ENCODE data around the gene CAPZA2. TPM values are rescaled to one million over a fixed set of nuclear protein-coding genes. Genes with fewer than 3 reads are reported as not detected.
A peak's percentile ranks its signal among the peaks of the same experiment; 100 is the strongest.

CAPZA2 gene
- total RNA-seq, 1 experiment from 2014 or later = 57.7 TPM

DNA sequence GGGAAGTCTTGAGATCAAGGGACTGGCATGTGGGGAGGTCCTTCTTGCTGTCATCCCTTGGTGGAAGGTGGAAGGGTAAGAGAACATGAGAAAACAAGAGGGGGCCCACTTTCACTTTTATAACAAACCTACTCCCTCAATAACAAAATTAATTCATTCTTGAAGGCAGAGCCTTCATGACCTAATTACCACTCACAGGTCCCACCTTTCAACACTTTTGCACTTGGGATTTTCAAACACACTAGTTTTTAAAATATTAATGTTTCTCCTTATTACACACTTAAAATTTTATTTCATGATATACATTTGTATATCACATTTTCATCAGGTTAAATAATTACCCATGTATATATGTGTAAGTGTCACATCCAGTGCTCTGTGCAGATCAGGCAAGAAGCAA lies 93.0 kb downstream of the CAPZA2 start:
- Histone ChIP-seq H3K4me2 (ENCODE audit: low read length) (peak overlapping the region; percentile 88), H3K27ac (ENCODE audit: low read length) (no peak overlapping the region), H3K27me3 (ENCODE audit: low read length) (no peaks in the 10 kb centered on the region), H3F3A (ENCODE audit: low read length, unreplicated experiment) (no peaks in the 10 kb centered on the region), H4K20me1 (ENCODE audit: low read length) (no peaks in the 10 kb centered on the region), H3K79me2 (ENCODE audit: low read length) (peaks cover 64% of the 10 kb centered on the region), H3K4me1 (ENCODE audit: insufficient read depth, low read length) (peaks cover 28% of the 10 kb centered on the region), H3K9ac (ENCODE audit: low read length) (peak overlapping the region; percentile 92; the same call in 1 of the 2 replicates), H2AFZ (ENCODE audit: low read length) (no peak overlapping the region), H3K9me2 (replicated peaks; ENCODE audit: low read length) (no peaks in the 10 kb centered on the region), H3K4me3 (ENCODE audit: low read length) (peak overlapping the region; percentile 76), H3K36me3 (ENCODE audit: low read depth, low read length) (no peaks in the 10 kb centered on the region), H3K9me3 (ENCODE audit: low read length) (no peaks in the 10 kb centered on the region)
- POLR2A ChIA-PET (ENCODE audit: unreplicated experiment) = no interaction called here
- no peak for ATAC-seq
- BruUV-seq (replicated peaks) = no TSS peak
- intact Hi-C loops (cut with micrococcal nuclease) = no loop called here
- no peak for DNase-seq
- TF ChIP-seq CTCF (conservative IDR thresholded peaks at IDR 0.05; ENCODE audit: low read depth, low read length) (no peak), EZH2 (IDR thresholded peaks at IDR 0.05; ENCODE audit: low read length, unreplicated experiment) (no peak), EZH2phosphoT487 (IDR thresholded peaks at IDR 0.05; ENCODE audit: borderline replicate concordance, low read length) (no peak)
- CTCF ChIA-PET = no interaction called here

DNA sequence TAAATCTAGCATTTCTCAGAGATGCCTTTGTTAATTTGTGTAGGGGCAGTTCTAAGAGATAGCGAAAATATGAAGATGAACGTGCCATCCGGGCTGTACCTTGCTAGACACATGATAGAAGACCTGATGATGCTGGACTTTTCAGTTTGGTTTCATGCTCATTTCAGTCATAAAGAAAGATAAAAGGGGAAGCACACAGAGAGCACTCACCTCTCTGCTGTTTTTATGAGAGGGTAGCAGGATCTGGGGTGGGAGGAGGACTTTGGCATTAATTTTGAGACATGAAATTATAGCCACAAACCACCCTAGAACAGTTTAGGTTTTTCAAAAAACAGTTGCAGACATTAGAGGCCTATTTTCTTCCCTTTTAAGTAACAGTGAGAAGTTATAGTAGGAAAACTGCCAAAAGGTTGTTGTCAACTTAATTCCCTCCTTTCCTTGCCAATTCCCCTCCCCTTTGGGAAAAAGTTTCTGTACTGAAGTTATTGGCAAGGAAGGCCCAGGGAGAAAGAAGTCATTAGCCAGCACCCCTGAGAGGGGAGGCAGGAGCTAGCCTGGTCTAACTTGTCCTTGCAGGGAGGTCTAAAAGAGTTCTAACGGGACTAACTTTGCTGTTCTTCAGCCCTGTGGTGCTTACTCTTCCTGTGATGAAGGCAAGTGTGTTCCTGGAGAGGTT lies 93.6 kb downstream of the CAPZA2 start:
- peak overlapping the region; percentile 88 for H3K4me2 ChIP-seq (ENCODE audit: low read length)
- DNase-seq (no peak), ATAC-seq (no peak)
- TF ChIP-seq EZH2 (IDR thresholded peaks at IDR 0.05; ENCODE audit: low read length, unreplicated experiment) (no peak), EZH2phosphoT487 (IDR thresholded peaks at IDR 0.05; ENCODE audit: borderline replicate concordance, low read length) (no peak), CTCF (conservative IDR thresholded peaks at IDR 0.05; ENCODE audit: low read depth, low read length) (no peak)
- no peaks in the 10 kb centered on the region for H3F3A ChIP-seq (ENCODE audit: low read length, unreplicated experiment)
- no peaks in the 10 kb centered on the region for H3K9me2 ChIP-seq (replicated peaks; ENCODE audit: low read length)
- no peak overlapping the region for H3K9ac ChIP-seq (ENCODE audit: low read length)
- BruUV-seq (replicated peaks) = no TSS peak
- H3K27me3 ChIP-seq (ENCODE audit: low read length) = no peaks in the 10 kb centered on the region
- intact Hi-C loops (cut with micrococcal nuclease) = no loop called here
- no peaks in the 10 kb centered on the region for H4K20me1 ChIP-seq (ENCODE audit: low read length)
- peaks cover 28% of the 10 kb centered on the region for H3K4me1 ChIP-seq (ENCODE audit: insufficient read depth, low read length)
- H3K4me3 ChIP-seq (ENCODE audit: low read length) = peak overlapping the region; percentile 76; the same call in 1 of the 2 replicates
- CTCF ChIA-PET = no interaction called here
- no peak overlapping the region for H3K27ac ChIP-seq (ENCODE audit: low read length)
- H3K36me3 ChIP-seq (ENCODE audit: low read depth, low read length) = no peaks in the 10 kb centered on the region
- POLR2A ChIA-PET (ENCODE audit: unreplicated experiment) = interaction anchor here (0.6 kb wide), 1 partner anchor 27 kb away, joined by 11 read pairs; no protein-coding TSS in a partner anchor
- H2AFZ ChIP-seq (ENCODE audit: low read length) = no peak overlapping the region
- H3K9me3 ChIP-seq (ENCODE audit: low read length) = no peaks in the 10 kb centered on the region
- H3K79me2 ChIP-seq (ENCODE audit: low read length) = peaks cover 69% of the 10 kb centered on the region

DNA sequence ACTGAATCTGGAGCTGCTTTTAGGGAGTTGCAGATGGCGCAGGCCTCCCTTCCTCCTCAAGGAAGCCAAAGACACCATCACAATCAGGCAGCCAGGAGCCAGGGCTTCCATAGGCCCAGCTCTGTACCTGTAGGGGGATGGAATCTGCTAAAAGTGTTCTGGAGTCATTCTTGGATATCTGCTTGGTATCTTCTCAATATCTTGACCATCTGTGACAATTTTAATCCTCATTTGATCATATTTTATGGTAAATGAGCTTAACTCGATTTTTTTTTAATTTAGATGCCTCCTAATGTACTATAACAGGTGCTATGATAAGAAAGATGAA lies 94.1 kb downstream of the CAPZA2 start:
- Histone ChIP-seq H3K9me3 (ENCODE audit: low read length) (no peaks in the 10 kb centered on the region), H3K9me2 (replicated peaks; ENCODE audit: low read length) (no peaks in the 10 kb centered on the region), H2AFZ (ENCODE audit: low read length) (no peak overlapping the region), H3F3A (ENCODE audit: low read length, unreplicated experiment) (no peaks in the 10 kb centered on the region), H3K4me3 (ENCODE audit: low read length) (no peak overlapping the region), H3K36me3 (ENCODE audit: low read depth, low read length) (no peaks in the 10 kb centered on the region), H3K4me2 (ENCODE audit: low read length) (no peak overlapping the region), H4K20me1 (ENCODE audit: low read length) (no peaks in the 10 kb centered on the region), H3K4me1 (ENCODE audit: insufficient read depth, low read length) (peaks cover 28% of the 10 kb centered on the region), H3K27ac (ENCODE audit: low read length) (no peak overlapping the region), H3K79me2 (ENCODE audit: low read length) (peaks cover 74% of the 10 kb centered on the region), H3K27me3 (ENCODE audit: low read length) (no peaks in the 10 kb centered on the region), H3K9ac (ENCODE audit: low read length) (no peak overlapping the region)
- intact Hi-C loops (cut with micrococcal nuclease) = no loop called here
- ATAC-seq (no peak), DNase-seq (no peak)
- POLR2A ChIA-PET (ENCODE audit: unreplicated experiment) = interaction anchor here (0.6 kb wide), 1 partner anchor 27 kb away, joined by 11 read pairs; no protein-coding TSS in a partner anchor
- BruUV-seq (replicated peaks) = no TSS peak
- CTCF ChIA-PET = no interaction called here
- TF ChIP-seq CTCF (conservative IDR thresholded peaks at IDR 0.05; ENCODE audit: low read depth, low read length) = no peak
- no peak for TF ChIP-seq EZH2phosphoT487 (IDR thresholded peaks at IDR 0.05; ENCODE audit: borderline replicate concordance, low read length)
- no peak for TF ChIP-seq EZH2 (IDR thresholded peaks at IDR 0.05; ENCODE audit: low read length, unreplicated experiment)
